CD14-positive monocyte (primary cell): ENCODE data around the gene PHF21B. TPM values are rescaled to one million over a fixed set of nuclear protein-coding genes. Genes with fewer than 3 reads are reported as not detected.

Source experiments
- DNase-seq, 3 donors: peaks; one replicate each; pipeline ENCODE4 v3.0.0-alpha.2; 2011 to 2022
- H2AFZ ChIP-seq: 2 replicates; pipeline ENCODE4 v1.6.0; 2012; ENCODE audit warnings: mild to moderate bottlenecking, low read depth, low read length, inconsistent platforms; ENCODE audit not compliant: insufficient read depth, poor library complexity, severe bottlenecking
- H3K27ac ChIP-seq, 2 donors: 1 replicate in 1 of 2; 2 replicates in 1 of 2; pipeline ENCODE4 v1.5.1; 2012 to 2013; ENCODE audit warnings: low read length in 2 of 2, control low read depth in 1 of 2, inconsistent platforms in 1 of 2, low read depth in 1 of 2, mild to moderate bottlenecking in 1 of 2
- H3K27me3 ChIP-seq, 2 donors: one replicate each; pipeline versions ENCODE4 v1.6.0 to v1.6.1; 2011 to 2013; ENCODE audit warnings: low read length in 2 of 2; ENCODE audit not compliant: control insufficient read depth in 2 of 2, insufficient read depth in 2 of 2
- H3K36me3 ChIP-seq, 2 donors: replicated peaks in 1 of 2; 1 replicate in 1 of 2; 2 replicates in 1 of 2; pipeline versions ENCODE4 v1.5.1 to v1.6.1; 2012 to 2013; ENCODE audit warnings: low read length in 2 of 2, control low read depth in 1 of 2, inconsistent platforms in 1 of 2, mild to moderate bottlenecking in 1 of 2; ENCODE audit not compliant: insufficient read depth in 2 of 2, control insufficient read depth in 1 of 2
- H3K4me1 ChIP-seq, 2 donors: 1 replicate in 1 of 2; 2 replicates in 1 of 2; pipeline versions ENCODE4 v1.5.1 to v1.6.1; 2012 to 2013; ENCODE audit warnings: low read length in 2 of 2, control low read depth in 1 of 2, inconsistent platforms in 1 of 2, mild to moderate bottlenecking in 1 of 2, moderate library complexity in 1 of 2; ENCODE audit not compliant: insufficient read depth in 2 of 2, control insufficient read depth in 1 of 2
- H3K4me2 ChIP-seq: replicated peaks from 2 replicates; pipeline ENCODE3; 2012; ENCODE audit warnings: low read length, moderate library complexity, mild to moderate bottlenecking; ENCODE audit not compliant: poor library complexity, severe bottlenecking; ENCODE audit errors: extremely low read depth
- H3K4me3 ChIP-seq, 3 experiments: fragments of 200-600 bp in 1 of 3; sonication (generic) in 1 of 3; replicated peaks in 1 of 3; 1 replicate in 2 of 3; 2 replicates in 1 of 3; pipeline ENCODE4 v1.5.1; 2011 to 2013; ENCODE audit warnings: low read length in 3 of 3, mild to moderate bottlenecking in 3 of 3, control low read depth in 2 of 3, low read depth in 2 of 3, inconsistent platforms in 1 of 3, moderate library complexity in 1 of 3
- H3K79me2 ChIP-seq: 2 replicates; pipeline ENCODE4 v1.6.0; 2012; ENCODE audit warnings: mild to moderate bottlenecking, control low read depth, inconsistent platforms, low read length, moderate library complexity; ENCODE audit not compliant: insufficient read depth
- H3K9ac ChIP-seq: 2 replicates; pipeline ENCODE4 v1.6.0; 2017; ENCODE audit warnings: low read length, mild to moderate bottlenecking; ENCODE audit not compliant: insufficient read depth, poor library complexity, severe bottlenecking
- H3K9me3 ChIP-seq, 2 donors: replicated peaks in 1 of 2; 1 replicate in 1 of 2; 2 replicates in 1 of 2; pipeline versions ENCODE4 v1.5.1 to v1.6.1; 2012 to 2013; ENCODE audit warnings: low read length in 2 of 2, control low read depth in 1 of 2; ENCODE audit not compliant: control insufficient read depth in 1 of 2, insufficient read depth in 1 of 2
- H4K20me1 ChIP-seq: 2 replicates; pipeline ENCODE4 v1.6.0; 2012; ENCODE audit warnings: mild to moderate bottlenecking, low read length, control low read depth, moderate library complexity; ENCODE audit not compliant: insufficient read depth
- H3K27ac Mint-ChIP-seq, 7 donors: one replicate each; pipeline ENCODE4 v1.8.0; 2020; ENCODE audit warnings: mild to moderate bottlenecking in 7 of 7, mixed read lengths in 7 of 7, moderate library complexity in 6 of 7, inconsistent platforms in 2 of 7
- H3K27me3 Mint-ChIP-seq, 3 donors: one replicate each; pipeline ENCODE4 v1.8.0; 2021 to 2022; ENCODE audit warnings: low read depth in 3 of 3, mild to moderate bottlenecking in 3 of 3, mixed read lengths in 3 of 3, moderate library complexity in 3 of 3, inconsistent platforms in 1 of 3
- H3K36me3 Mint-ChIP-seq, 2 donors: one replicate each; pipeline ENCODE4 v1.8.0; 2020; ENCODE audit warnings: mixed read lengths in 2 of 2, inconsistent platforms in 1 of 2, mild to moderate bottlenecking in 1 of 2
- H3K4me1 Mint-ChIP-seq: one replicate; pipeline ENCODE4 v1.8.0; 2020; ENCODE audit warnings: mild to moderate bottlenecking, mixed read lengths
- H3K4me3 Mint-ChIP-seq, 2 donors: one replicate each; pipeline ENCODE4 v1.8.0; 2020; ENCODE audit warnings: mild to moderate bottlenecking in 2 of 2, mixed read lengths in 2 of 2, moderate library complexity in 1 of 2
- H3K9me3 Mint-ChIP-seq, 7 donors: one replicate each; pipeline ENCODE4 v1.8.0; 2020 to 2022; ENCODE audit warnings: mixed read lengths in 7 of 7, mild to moderate bottlenecking in 6 of 7, moderate library complexity in 6 of 7, inconsistent platforms in 2 of 7
- CTCF ChIP-seq: fragments of 200-600 bp; IDR thresholded peaks from one replicate; pipeline ENCODE4 v1.8.0; 2022; ENCODE audit warnings: antibody characterized with exemption, mild to moderate bottlenecking
- WGBS: methylation state at CpG from one replicate; pipeline ENCODE4 v1.1.5; 2013; ENCODE audit warnings: missing lambda C conversion rate; ENCODE audit not compliant: insufficient coverage; 5-methylcytosine and 5-hydroxymethylcytosine counted together
- intact Hi-C, 2 donors: fragments of 100-400 bp; cut with micrococcal nuclease; formaldehyde crosslinking; loops; one replicate each; pipeline versions ENCODE4 v1.15.0 to v1.15.1; 2023
- polyA plus RNA-seq, 3 donors: library from polyadenylated mRNA; depleted of rRNA in 1 of 3; unstranded in 2 of 3; stranded (reverse) in 1 of 3; fragments of 300-500 nt in 2 of 3; fragments of >200 nt in 1 of 3; fragmentation: Illumina TruSeq in 2 of 3; gene quantifications; 1 replicate in 2 of 3; 2 replicates in 1 of 3; pipeline ENCODE4 v1.2.3, GENCODE V29; 2012 to 2021

PHF21B gene
- polyA plus RNA-seq, 3 donors: not detected

- peak overlapping the region in 1 of 2 donors; percentile 31 for H3K4me3 Mint-ChIP-seq
- Histone ChIP-seq H2AFZ (no peak overlapping the region), H3K4me1 (no peaks in the 10 kb centered on the region), H3K27ac (no peak overlapping the region), H3K9ac (no peak overlapping the region), H4K20me1 (no peaks in the 10 kb centered on the region), H3K79me2 (no peaks in the 10 kb centered on the region), H3K36me3 (no peaks in the 10 kb centered on the region), H3K27me3 (no peaks in the 10 kb centered on the region), H3K9me3 (peaks cover 3 to 6% of the 10 kb centered on the region in 2 donors), H3K4me2 (no peak overlapping the region), H3K4me3 (no peak overlapping the region)
- H3K27ac Mint-ChIP-seq: no peak overlapping the region
- peaks cover under 1 to 9% (median 2%) of the 10 kb centered on the region in 7 donors for H3K9me3 Mint-ChIP-seq
- DNase-seq: no peak
- no peaks in the 10 kb centered on the region for H3K36me3 Mint-ChIP-seq
- no peak for TF ChIP-seq CTCF
- 98% methylated on average over 8 of the region's 10 CpGs for WGBS
- intact Hi-C loops: no loop called here
- peaks cover 10 to 31% (median 10%) of the 10 kb centered on the region in 3 donors for H3K27me3 Mint-ChIP-seq
- H3K4me1 Mint-ChIP-seq: no peaks in the 10 kb centered on the region
Measured at GRCh38 chr22:45051946-45052345, 42.1 kb upstream of the PHF21B start.

- Mint-ChIP-seq H3K4me1 (no peaks in the 10 kb centered on the region), H3K9me3 (peaks cover 3 to 12% (median 6%) of the 10 kb centered on the region in 7 donors), H3K4me3 (no peak overlapping the region), H3K27ac (no peak overlapping the region), H3K36me3 (no peaks in the 10 kb centered on the region), H3K27me3 (peaks cover 10 to 34% (median 10%) of the 10 kb centered on the region in 3 donors)
- no peak overlapping the region for H3K9ac ChIP-seq
- H3K4me3 ChIP-seq: no peak overlapping the region
- no peak overlapping the region for H3K27ac ChIP-seq
- H3K4me2 ChIP-seq: no peak overlapping the region
- no peaks in the 10 kb centered on the region for H3K36me3 ChIP-seq
- no peaks in the 10 kb centered on the region for H4K20me1 ChIP-seq
- intact Hi-C loops: no loop called here
- no peak for TF ChIP-seq CTCF
- peaks cover 6 to 9% of the 10 kb centered on the region in 2 donors for H3K9me3 ChIP-seq
- H3K79me2 ChIP-seq: no peaks in the 10 kb centered on the region
- H3K27me3 ChIP-seq: no peaks in the 10 kb centered on the region
- DNase-seq: no peak
- H3K4me1 ChIP-seq: no peaks in the 10 kb centered on the region
- WGBS: 80% methylated on average over 8 of the region's 8 CpGs
- no peak overlapping the region for H2AFZ ChIP-seq
Measured at GRCh38 chr22:45051419-45051818, 41.6 kb upstream of the PHF21B start.
